CD4-positive, alpha-beta T cell (primary cell): ENCODE results near the gene PWWP2B. TPM values are rescaled to one million over a fixed set of nuclear protein-coding genes. Genes with fewer than 3 reads are reported as not detected.
"Not testable (repeated sequence)": the region's sequence is repeated elsewhere in the genome, so short reads cannot be mapped to it uniquely, and the experiment has no call there.

ENCODE experiments used
- ATAC-seq: fragments of 200-7000 bp; cut with Tn5 transposase; one replicate; pipeline ENCODE4 v1.10.0; 2022; ENCODE audit warnings: mild to moderate bottlenecking; ENCODE audit not compliant: poor library complexity
- CTCF ChIA-PET: fragments of 350-600 bp; sonication (Branson Sonifier 250); formaldehyde crosslinking; loops from one replicate; lab custom pipeline; 2021; ENCODE audit warnings: antibody characterized with exemption, inconsistent platforms; lab: Charles Lee
- POLR2A ChIA-PET: fragments of 350-600 bp; sonication (Branson Sonifier 250); formaldehyde crosslinking; loops from one replicate; lab custom pipeline; 2021; ENCODE audit warnings: antibody characterized with exemption, inconsistent platforms; lab: Charles Lee
- DNase-seq, 14 experiments: peaks; one replicate each; pipeline ENCODE4 v3.0.0-alpha.2; 2013 to 2020; ENCODE audit warnings: mixed read lengths in 2 of 14
- H3K27ac ChIP-seq, 2 donors: one replicate each; pipeline versions ENCODE4 v1.5.1 to v1.7.0; 2013; ENCODE audit warnings: low read length in 2 of 2, low read depth in 1 of 2, mild to moderate bottlenecking in 1 of 2
- H3K27me3 ChIP-seq, 2 experiments: 1 replicate in 1 of 2; 2 replicates in 1 of 2; pipeline versions ENCODE4 v1.6.1 to v1.7.0; 2013; ENCODE audit warnings: low read length in 2 of 2, control low read depth in 1 of 2, mild to moderate bottlenecking in 1 of 2, moderate library complexity in 1 of 2; ENCODE audit not compliant: insufficient read depth in 2 of 2, control insufficient read depth in 1 of 2
- H3K36me3 ChIP-seq: one replicate; pipeline ENCODE4 v1.6.1; 2013; ENCODE audit warnings: low read length, control low read depth; ENCODE audit not compliant: insufficient read depth
- H3K4me1 ChIP-seq: one replicate; pipeline ENCODE4 v1.6.1; 2013; ENCODE audit warnings: low read length, control low read depth; ENCODE audit not compliant: insufficient read depth
- H3K4me3 ChIP-seq: one replicate; pipeline ENCODE4 v1.5.1; 2013; ENCODE audit warnings: mild to moderate bottlenecking, low read length, moderate library complexity
- H3K9me3 ChIP-seq, 2 experiments: 1 replicate in 1 of 2; 2 replicates in 1 of 2; pipeline versions ENCODE4 v1.6.1 to v1.7.0; 2013; ENCODE audit warnings: low read length in 2 of 2, mild to moderate bottlenecking in 2 of 2, control low read depth in 1 of 2, moderate library complexity in 1 of 2; ENCODE audit not compliant: control insufficient read depth in 1 of 2, insufficient read depth in 1 of 2
- H3K27ac Mint-ChIP-seq: one replicate; pipeline ENCODE4 v1.8.0; 2020; ENCODE audit warnings: mixed read lengths
- H3K27me3 Mint-ChIP-seq: one replicate; pipeline ENCODE4 v1.8.0; 2021; ENCODE audit warnings: mixed read lengths
- H3K36me3 Mint-ChIP-seq: one replicate; pipeline ENCODE4 v1.8.0; 2021; ENCODE audit warnings: low read depth, mixed read lengths
- H3K4me1 Mint-ChIP-seq: one replicate; pipeline ENCODE4 v1.8.0; 2021; ENCODE audit warnings: low read depth, mixed read lengths
- H3K4me3 Mint-ChIP-seq: one replicate; pipeline ENCODE4 v1.8.0; 2020; ENCODE audit warnings: mild to moderate bottlenecking, mixed read lengths
- H3K9me3 Mint-ChIP-seq: one replicate; pipeline ENCODE4 v1.8.0; 2020; ENCODE audit warnings: mixed read lengths
- CTCF ChIP-seq: fragments of 200-600 bp; IDR thresholded peaks from one replicate; pipeline ENCODE4 v1.8.0; 2022; ENCODE audit warnings: antibody characterized with exemption, mild to moderate bottlenecking
- intact Hi-C, 2 experiments: fragments of 100-400 bp; cut with DNase I in 1 of 2; cut with micrococcal nuclease in 1 of 2; formaldehyde crosslinking; loops; one replicate each; pipeline versions ENCODE4 v1.15.1 to v1.9.0; 2023 to 2025; cut with DNase I, micrococcal nuclease
- total RNA-seq, 174 experiments: library from RNA in 2 of 174; stranded (reverse) in 2 of 174; gene quantifications; one replicate each; pipeline ENCODE4 v1.2.3 and lab custom pipeline; 2021 to 2026

PWWP2B gene
- total RNA-seq, 2 experiments from 2014 or later = 19.2 to 19.6 TPM

GRCh38 chr10:132351611-132352010 is 45.4 kb upstream of the PWWP2B start:
- TF ChIP-seq CTCF = no peak
- ChIA-PET POLR2A (no interaction called here), CTCF (no interaction called here)
- H3K27me3 ChIP-seq = no peaks in the 10 kb centered on the region
- H3K4me1 ChIP-seq = peaks cover 5% of the 10 kb centered on the region
- H3K4me3 Mint-ChIP-seq = no peak overlapping the region
- no peaks in the 10 kb centered on the region for H3K27me3 Mint-ChIP-seq
- ATAC-seq (no peak), DNase-seq (no peak)
- H3K36me3 ChIP-seq = no peaks in the 10 kb centered on the region
- H3K27ac Mint-ChIP-seq = no peak overlapping the region
- H3K9me3 ChIP-seq = no peaks in the 10 kb centered on the region
- no peaks in the 10 kb centered on the region for H3K36me3 Mint-ChIP-seq
- intact Hi-C loops = loop anchor here (1.0 kb wide), 1 partner anchor 128 kb away; no protein-coding TSS in a partner anchor
- H3K9me3 Mint-ChIP-seq = no peaks in the 10 kb centered on the region
- H3K4me3 ChIP-seq = no peak overlapping the region
- H3K27ac ChIP-seq = no peak overlapping the region
- no peaks in the 10 kb centered on the region for H3K4me1 Mint-ChIP-seq

- H3K27me3 ChIP-seq, H3K9me3 Mint-ChIP-seq, H3K27me3 Mint-ChIP-seq, H3K4me1 ChIP-seq, H3K36me3 ChIP-seq, H3K36me3 Mint-ChIP-seq, H3K27ac Mint-ChIP-seq, H3K4me3 ChIP-seq, CTCF ChIA-PET, H3K4me1 Mint-ChIP-seq, H3K27ac ChIP-seq, POLR2A ChIA-PET, H3K4me3 Mint-ChIP-seq, H3K9me3 ChIP-seq: not testable (repeated sequence)
- DNase-seq (peak; percentile 63 to 88 (median 76)), ATAC-seq (peak; percentile 69)
- intact Hi-C loops = loop anchor here (1.0 kb wide), 1 partner anchor 129 kb away; no protein-coding TSS in a partner anchor
- peak; percentile 73 for TF ChIP-seq CTCF
Measured at GRCh38 chr10:132352462-132353308, 44.3 kb upstream of the PWWP2B start.

- Histone ChIP-seq H3K27me3 (no peaks in the 10 kb centered on the region), H3K4me3 (no peak overlapping the region), H3K36me3 (no peaks in the 10 kb centered on the region), H3K27ac (no peak overlapping the region), H3K4me1 (peaks cover 5% of the 10 kb centered on the region), H3K9me3 (no peaks in the 10 kb centered on the region)
- no peaks in the 10 kb centered on the region for H3K9me3 Mint-ChIP-seq
- no peak for TF ChIP-seq CTCF
- intact Hi-C loops = no loop called here
- H3K27me3 Mint-ChIP-seq = no peaks in the 10 kb centered on the region
- H3K27ac Mint-ChIP-seq = no peak overlapping the region
- no peak overlapping the region for H3K4me3 Mint-ChIP-seq
- ATAC-seq = no peak
- DNase-seq = no peak
- ChIA-PET POLR2A (no interaction called here), CTCF (no interaction called here)
- no peaks in the 10 kb centered on the region for H3K4me1 Mint-ChIP-seq
- no peaks in the 10 kb centered on the region for H3K36me3 Mint-ChIP-seq
Measured at GRCh38 chr10:132353456-132354355, 43.3 kb upstream of the PWWP2B start.
